PC-3 (cell line): ENCODE measurements around the gene MAT2B.

Experiments used
- EZH2 ChIP-seq: fragments of 300-600 bp; sonication (generic); IDR thresholded peaks from one replicate; pipeline ENCODE4 v1.6.1; 2017; ENCODE audit warnings: antibody characterized with exemption, mild to moderate bottlenecking, low read length; ENCODE audit not compliant: unreplicated experiment
- TF ChIP-seq, protein P1 (sequence below): fragments of 300-600 bp; sonication (generic); conservative IDR thresholded peaks from 2 replicates; pipeline ENCODE4 v1.5.1; 2017; ENCODE audit warnings: antibody characterized with exemption, low read depth, mild to moderate bottlenecking, low read length

DNA sequence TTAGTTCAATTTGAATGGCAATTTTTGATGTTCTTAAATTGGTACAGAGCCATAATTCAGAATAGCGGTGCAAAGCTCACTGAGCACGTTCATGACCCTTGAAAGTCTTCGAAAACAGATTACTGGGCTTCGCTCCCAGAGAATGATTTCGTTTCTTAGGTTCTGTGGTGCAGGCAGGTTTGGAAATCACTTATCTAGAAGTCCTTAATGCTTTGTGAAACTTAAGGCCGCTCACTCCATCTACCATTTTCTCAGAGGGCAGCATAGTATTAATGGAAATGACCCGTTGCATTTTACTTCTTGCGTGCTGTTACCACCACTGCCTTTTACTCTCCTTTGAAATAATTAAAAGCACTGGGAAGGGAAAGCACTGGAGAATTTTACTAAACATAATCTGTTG is 2.9 kb upstream of the MAT2B start:
- TF ChIP-seq, protein P1, sequence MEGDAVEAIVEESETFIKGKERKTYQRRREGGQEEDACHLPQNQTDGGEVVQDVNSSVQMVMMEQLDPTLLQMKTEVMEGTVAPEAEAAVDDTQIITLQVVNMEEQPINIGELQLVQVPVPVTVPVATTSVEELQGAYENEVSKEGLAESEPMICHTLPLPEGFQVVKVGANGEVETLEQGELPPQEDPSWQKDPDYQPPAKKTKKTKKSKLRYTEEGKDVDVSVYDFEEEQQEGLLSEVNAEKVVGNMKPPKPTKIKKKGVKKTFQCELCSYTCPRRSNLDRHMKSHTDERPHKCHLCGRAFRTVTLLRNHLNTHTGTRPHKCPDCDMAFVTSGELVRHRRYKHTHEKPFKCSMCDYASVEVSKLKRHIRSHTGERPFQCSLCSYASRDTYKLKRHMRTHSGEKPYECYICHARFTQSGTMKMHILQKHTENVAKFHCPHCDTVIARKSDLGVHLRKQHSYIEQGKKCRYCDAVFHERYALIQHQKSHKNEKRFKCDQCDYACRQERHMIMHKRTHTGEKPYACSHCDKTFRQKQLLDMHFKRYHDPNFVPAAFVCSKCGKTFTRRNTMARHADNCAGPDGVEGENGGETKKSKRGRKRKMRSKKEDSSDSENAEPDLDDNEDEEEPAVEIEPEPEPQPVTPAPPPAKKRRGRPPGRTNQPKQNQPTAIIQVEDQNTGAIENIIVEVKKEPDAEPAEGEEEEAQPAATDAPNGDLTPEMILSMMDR: no peak
- TF ChIP-seq EZH2: no peak
